HG02588 (cell line): ENCODE data around the gene NAALAD2.
"Not testable (repeated sequence)": the region's sequence is repeated elsewhere in the genome, so short reads cannot be mapped to it uniquely, and the experiment has no call there.

Experiments
- ATAC-seq: cut with Tn5 transposase; IDR thresholded peaks from one replicate; pipeline ENCODE4 v1.9.1; 2021; ENCODE audit warnings: mild to moderate bottlenecking, moderate library complexity; ENCODE audit not compliant: unreplicated experiment

Gene NAALAD2

DNA sequence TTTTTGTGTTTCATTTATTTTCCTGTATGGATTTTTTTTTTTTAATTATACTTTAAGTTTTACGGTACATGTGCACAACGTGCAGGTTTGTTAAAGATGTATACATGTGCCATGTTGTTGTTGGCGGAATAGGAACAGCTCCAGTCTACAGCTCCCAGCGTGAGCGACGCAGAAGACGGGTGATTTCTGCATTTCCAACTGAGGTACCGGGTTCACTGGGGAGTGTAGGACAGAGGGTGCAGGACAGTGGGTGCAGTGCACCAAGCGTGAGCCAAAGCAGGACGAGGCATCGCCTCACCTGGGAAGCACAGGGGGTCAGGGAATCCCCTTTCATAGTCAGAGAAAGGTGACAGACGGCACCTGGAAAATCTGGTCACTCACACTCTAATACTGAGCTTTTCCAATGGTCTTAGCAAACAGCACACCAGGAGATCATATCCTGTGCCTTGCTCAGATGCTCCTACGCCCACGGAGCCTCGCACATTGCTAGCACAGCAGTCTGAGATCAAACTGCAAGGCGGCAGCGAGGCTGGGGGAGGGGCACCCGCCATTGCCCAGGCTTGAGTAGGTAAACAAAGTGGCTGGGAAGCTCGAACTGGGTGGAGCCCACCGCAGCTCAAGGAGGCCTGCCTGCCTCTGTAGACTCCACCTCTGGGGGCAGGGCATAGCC, 105.6 kb downstream of the NAALAD2 start:
- not testable (repeated sequence) for ATAC-seq

DNA sequence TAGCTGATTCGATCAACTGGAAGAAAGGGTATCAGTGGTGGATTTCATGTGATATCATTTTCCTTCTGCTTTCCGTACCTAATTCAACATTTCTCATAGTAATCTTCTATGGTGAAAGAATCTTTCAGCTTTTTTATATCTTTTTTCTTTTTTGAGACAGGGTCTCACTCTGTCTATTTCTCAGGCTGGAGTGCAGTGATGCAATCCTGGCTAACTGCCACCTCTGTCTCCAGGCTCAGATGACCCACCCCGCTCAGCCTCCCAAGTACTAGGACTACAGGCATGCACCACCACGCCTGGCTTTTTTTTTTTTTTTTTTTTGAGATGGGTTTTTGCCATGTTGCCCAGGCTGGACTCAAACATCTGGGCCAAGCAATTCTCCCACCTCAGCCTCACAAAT, 107.0 kb downstream of the NAALAD2 start:
- ATAC-seq, result no peak
